HG03064 (cell line): ENCODE data around the gene ZNF484.

Experiments
- ATAC-seq: cut with Tn5 transposase; IDR thresholded peaks from one replicate; pipeline ENCODE4 v1.9.1; 2021; ENCODE audit warnings: low read depth; ENCODE audit not compliant: unreplicated experiment

Gene ZNF484

DNA sequence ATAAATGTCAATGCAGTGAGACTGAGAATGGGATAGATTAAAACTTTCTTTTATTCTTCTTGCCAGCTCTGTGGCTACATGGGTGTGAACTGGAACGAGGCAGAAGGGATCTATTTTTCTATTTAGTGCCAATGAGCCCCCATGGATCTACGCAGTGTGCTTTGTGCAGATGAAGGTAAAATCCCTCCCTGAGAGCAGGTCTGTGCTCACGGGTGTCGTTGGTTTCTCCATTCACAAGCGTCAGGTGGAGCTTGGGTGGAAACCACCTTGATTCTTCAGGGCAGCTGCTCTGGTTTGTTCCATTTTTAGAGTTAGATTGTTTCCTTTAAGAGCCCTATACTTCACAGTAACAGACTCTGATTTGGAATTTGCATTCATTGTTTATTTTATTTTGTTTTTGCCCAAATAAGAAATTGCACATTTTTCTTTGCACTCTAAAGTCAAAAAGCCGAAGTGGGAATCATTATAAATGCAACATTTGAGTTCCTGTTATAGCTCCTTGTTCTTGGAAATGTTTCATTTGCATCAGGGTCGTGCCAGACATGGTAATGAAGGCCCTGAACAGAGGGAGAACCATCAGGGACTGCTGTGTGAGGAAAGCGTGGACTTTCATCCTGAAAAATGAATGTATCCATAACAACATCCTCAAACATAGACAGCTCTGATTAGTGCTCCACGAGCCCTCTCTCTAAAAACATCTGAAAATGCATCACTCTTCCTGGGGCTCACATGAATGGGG is 82.1 kb downstream of the ZNF484 start:
- ATAC-seq = no peak
